IMR-90 (cell line): Measurements from ENCODE around the gene TSSC4. TPM values are rescaled to one million over a fixed set of nuclear protein-coding genes. Genes with fewer than 3 reads are reported as not detected.

ENCODE experiments used
- ATAC-seq: fragments of 200-7000 bp; cut with Tn5 transposase; 2 replicates; pipeline ENCODE4 v1.9.1; 2020; ENCODE audit warnings: low read depth, mild to moderate bottlenecking, moderate library complexity
- BruUV-seq: library from RNA; stranded (reverse); fragments of 400-500 nt; replicated peaks from 2 replicates; lab custom pipeline; 2021; lab: Mats Ljungman, UMichigan
- CTCF ChIA-PET: fragments of 300-600 bp; formaldehyde crosslinking; extraction: SDS; loops from one replicate; lab custom pipeline; 2021; ENCODE audit warnings: antibody characterized with exemption; lab: Yijun Ruan, JAX
- POLR2A ChIA-PET: fragments of 300-600 bp; sonication (Branson Sonifier 250); formaldehyde crosslinking; loops from one replicate; lab custom pipeline; 2022; ENCODE audit warnings: antibody characterized with exemption; ENCODE audit not compliant: unreplicated experiment; lab: Charles Lee
- DNase-seq: peaks from one replicate; pipeline ENCODE4 v3.0.0; 2013
- H2AFZ ChIP-seq: replicated peaks from 2 replicates; pipeline ENCODE3; 2013; ENCODE audit warnings: low read length, mild to moderate bottlenecking; ENCODE audit not compliant: poor library complexity
- H2AK5ac ChIP-seq: 2 replicates; pipeline ENCODE4 v1.6.1; 2013; ENCODE audit warnings: low read depth, low read length, inconsistent platforms
- H2AK9ac ChIP-seq: replicated peaks from 2 replicates; pipeline ENCODE3; 2013; ENCODE audit warnings: mild to moderate bottlenecking, low read depth, low read length, moderate library complexity; ENCODE audit not compliant: poor library complexity
- H2BK120ac ChIP-seq: 2 replicates; pipeline ENCODE4 v1.6.1; 2013; ENCODE audit warnings: low read depth, low read length, inconsistent platforms
- H2BK15ac ChIP-seq: 3 replicates; pipeline ENCODE4 v1.6.1; 2013; ENCODE audit warnings: low read depth, low read length, inconsistent platforms
- H2BK20ac ChIP-seq: 2 replicates; pipeline ENCODE4 v1.6.1; 2013; ENCODE audit warnings: low read depth, mild to moderate bottlenecking, inconsistent platforms, low read length, moderate library complexity
- H2BK5ac ChIP-seq: 2 replicates; pipeline ENCODE4 v1.6.1; 2013; ENCODE audit warnings: mild to moderate bottlenecking, low read depth, low read length, inconsistent platforms; ENCODE audit not compliant: poor library complexity, severe bottlenecking
- H3K14ac ChIP-seq: replicated peaks from 2 replicates; pipeline ENCODE4 v1.6.1; 2013; ENCODE audit warnings: low read depth, low read length, inconsistent platforms
- H3K18ac ChIP-seq: 2 replicates; pipeline ENCODE4 v1.6.1; 2013; ENCODE audit warnings: low read depth, low read length, control low read depth
- H3K23ac ChIP-seq: 2 replicates; pipeline ENCODE4 v1.6.1; 2013; ENCODE audit warnings: low read depth, low read length, inconsistent platforms
- H3K27ac ChIP-seq: 2 replicates; pipeline ENCODE4 v1.5.1; 2013; ENCODE audit warnings: mild to moderate bottlenecking, control low read depth, low read length; ENCODE audit not compliant: insufficient read depth
- H3K27me3 ChIP-seq: 2 replicates; pipeline ENCODE4 v1.6.1; 2013; ENCODE audit warnings: low read length; ENCODE audit not compliant: control insufficient read depth, insufficient read depth
- H3K36me3 ChIP-seq: 2 replicates; pipeline ENCODE4 v1.6.1; 2013; ENCODE audit warnings: low read length, mixed read lengths; ENCODE audit not compliant: control insufficient read depth, insufficient read depth
- H3K4ac ChIP-seq: 2 replicates; pipeline ENCODE4 v1.6.1; 2013; ENCODE audit warnings: low read depth, low read length, inconsistent platforms
- H3K4me1 ChIP-seq: 2 replicates; pipeline ENCODE4 v1.6.1; 2013; ENCODE audit warnings: low read length, mixed read lengths; ENCODE audit not compliant: control insufficient read depth, insufficient read depth
- H3K4me2 ChIP-seq: 2 replicates; pipeline ENCODE4 v1.6.1; 2013; ENCODE audit warnings: low read depth, mild to moderate bottlenecking, control low read depth, low read length, moderate library complexity
- H3K4me3 ChIP-seq: 2 replicates; pipeline ENCODE4 v1.5.1; 2013; ENCODE audit warnings: low read depth, mild to moderate bottlenecking, control low read depth, low read length, moderate library complexity; ENCODE audit not compliant: insufficient read depth
- H3K56ac ChIP-seq: 2 replicates; pipeline ENCODE4 v1.6.1; 2013; ENCODE audit warnings: low read length, inconsistent platforms; ENCODE audit not compliant: insufficient read depth; ENCODE audit errors: extremely low read depth
- H3K79me1 ChIP-seq, 2 experiments: 2 replicates each; pipeline ENCODE4 v1.6.1; 2013; ENCODE audit warnings: low read length in 2 of 2, inconsistent platforms in 1 of 2, low read depth in 1 of 2
- H3K9ac ChIP-seq: 2 replicates; pipeline ENCODE4 v1.6.1; 2013; ENCODE audit warnings: low read depth, low read length, control low read depth
- H3K9me1 ChIP-seq: 2 replicates; pipeline ENCODE4 v1.6.1; 2013; ENCODE audit warnings: low read length, inconsistent platforms; ENCODE audit not compliant: insufficient read depth
- H3K9me3 ChIP-seq: 2 replicates; pipeline ENCODE4 v1.6.1; 2013; ENCODE audit warnings: low read length; ENCODE audit not compliant: control insufficient read depth, insufficient read depth
- H4K20me1 ChIP-seq: 2 replicates; pipeline ENCODE4 v1.6.1; 2013; ENCODE audit warnings: low read length, inconsistent platforms; ENCODE audit not compliant: insufficient read depth
- H4K5ac ChIP-seq: 2 replicates; pipeline ENCODE4 v1.6.1; 2013; ENCODE audit warnings: mild to moderate bottlenecking, low read depth, low read length, control low read depth
- H4K8ac ChIP-seq, 2 experiments: 2 replicates each; pipeline ENCODE4 v1.6.1; 2013; ENCODE audit warnings: low read depth in 2 of 2, low read length in 2 of 2, control low read depth in 1 of 2, inconsistent platforms in 1 of 2
- H4K91ac ChIP-seq: 2 replicates; pipeline ENCODE4 v1.6.1; 2013; ENCODE audit warnings: low read depth, low read length, inconsistent platforms; ENCODE audit not compliant: insufficient read depth
- BHLHE40 ChIP-seq: fragments of 150-350 bp; IDR thresholded peaks from 2 replicates; pipeline ENCODE4 v1.6.1; 2016; ENCODE audit warnings: mild to moderate bottlenecking, low read depth, low read length
- CEBPB ChIP-seq: IDR thresholded peaks from 2 replicates; pipeline ENCODE4 v1.6.1; 2012; ENCODE audit warnings: low read depth, low read length, improper control_type of control experiment
- CHD1 ChIP-seq: IDR thresholded peaks from 2 replicates; pipeline ENCODE4 v1.6.1; 2012; ENCODE audit warnings: low read depth, low read length, improper control_type of control experiment
- CTCF ChIP-seq: conservative IDR thresholded peaks from 2 replicates; pipeline ENCODE4 v1.5.1; 2012; ENCODE audit warnings: mild to moderate bottlenecking, low read depth, low read length, improper control_type of control experiment
- ELK1 ChIP-seq: fragments of 150-350 bp; IDR thresholded peaks from 2 replicates; pipeline ENCODE4 v1.6.1; 2016; ENCODE audit warnings: low read depth, mild to moderate bottlenecking, low read length, moderate library complexity, borderline replicate concordance
- FOS ChIP-seq: fragments of 150-350 bp; IDR thresholded peaks from 2 replicates; pipeline ENCODE4 v1.6.1; 2016; ENCODE audit warnings: low read depth, low read length
- MAZ ChIP-seq: IDR thresholded peaks from 2 replicates; pipeline ENCODE4 v1.6.1; 2012; ENCODE audit warnings: low read depth, mild to moderate bottlenecking, low read length, improper control_type of control experiment, moderate library complexity, borderline replicate concordance
- MXI1 ChIP-seq: IDR thresholded peaks from 2 replicates; pipeline ENCODE4 v1.6.1; 2012; ENCODE audit warnings: low read depth, mild to moderate bottlenecking, low read length, moderate library complexity, borderline replicate concordance
- NFE2L2 ChIP-seq: fragments of 150-350 bp; IDR thresholded peaks from 2 replicates; pipeline ENCODE4 v1.6.1; 2016; ENCODE audit warnings: low read depth, mild to moderate bottlenecking, low read length
- POLR2A ChIP-seq: IDR thresholded peaks from 2 replicates; pipeline ENCODE4 v1.6.1; 2012; ENCODE audit warnings: mild to moderate bottlenecking, low read depth, low read length
- RCOR1 ChIP-seq: IDR thresholded peaks from 2 replicates; pipeline ENCODE4 v1.6.1; 2012; ENCODE audit warnings: mild to moderate bottlenecking, low read length, improper control_type of control experiment; ENCODE audit not compliant: insufficient replicate concordance
- RFX5 ChIP-seq: IDR thresholded peaks from 2 replicates; pipeline ENCODE4 v1.8.0; 2012; ENCODE audit warnings: low read depth, mild to moderate bottlenecking, low read length, moderate library complexity
- SMC3 ChIP-seq: fragments of 150-350 bp; IDR thresholded peaks from 2 replicates; pipeline ENCODE4 v1.6.1; 2016; ENCODE audit warnings: low read depth, mild to moderate bottlenecking, antibody characterized with exemption, low read length, moderate library complexity
- USF2 ChIP-seq: fragments of 150-350 bp; IDR thresholded peaks from 2 replicates; pipeline ENCODE4 v1.6.1; 2017; ENCODE audit warnings: mild to moderate bottlenecking, antibody characterized with exemption, low read length, low read depth
- WGBS, 2 experiments: methylation state at CpG; one replicate each; pipeline versions ENCODE4 v1.1.5 to v1.1.7; 2013; ENCODE audit warnings: missing lambda C conversion rate in 2 of 2; ENCODE audit not compliant: insufficient read length in 1 of 2; ENCODE audit errors: extremely low coverage in 2 of 2; 5-methylcytosine and 5-hydroxymethylcytosine counted together
- dilution Hi-C: fragments of 300-500 bp; cut with HindIII; formaldehyde crosslinking; loops from one replicate; pipeline ENCODE4 v1.14.3; 2018; ENCODE audit warnings: low sequenced_read_pairs; ENCODE audit not compliant: unreplicated experiment
- in situ Hi-C: fragments of 300-500 bp; cut with MboI; formaldehyde crosslinking; loops from 3 replicates; pipeline ENCODE4 v1.14.3; 2019; ENCODE audit warnings: low sequenced_read_pairs, inconsistent platforms, mixed read lengths
- intact Hi-C: fragments of 100-400 bp; cut with micrococcal nuclease; formaldehyde crosslinking; loops from 2 replicates; pipeline ENCODE4 v1.10.0; 2022
- polyA plus RNA-seq, 3 experiments: library from polyadenylated mRNA; depleted of rRNA; stranded (reverse); fragments of >200 nt; gene quantifications; 2 replicates each; pipeline ENCODE4 v1.2.3, GENCODE V29; 2012; ENCODE audit warnings: low replicate concordance in 1 of 3
- total RNA-seq: library from RNA; depleted of rRNA; stranded (reverse); fragments of >200 nt; gene quantifications from 2 replicates; pipeline ENCODE4 v1.2.3, GENCODE V29; 2012

The TSSC4 gene
- total and polyA plus RNA-seq, 2 of the 4 experiments (the other 2 are of a cell fraction): 34.9 to 40.0 TPM

GRCh38 chr11:2423157-2424025 lies 22.8 kb downstream of the TSSC4 start:
- intact Hi-C loops (no loop called here), in situ Hi-C loops (loop anchor here (10.0 kb wide), 1 partner anchor 471 kb away; no protein-coding TSS in a partner anchor)
- no TSS peak for BruUV-seq
- no peak for TF ChIP-seq POLR2A
- no peak for TF ChIP-seq BHLHE40
- TF ChIP-seq RFX5: no peak
- no peak for TF ChIP-seq MXI1
- no peak for TF ChIP-seq FOS
- no peak for TF ChIP-seq CEBPB
- TF ChIP-seq CHD1: no peak
- no peak for TF ChIP-seq ELK1
- TF ChIP-seq MAZ: no peak
- no peak for TF ChIP-seq RCOR1
- TF ChIP-seq USF2: no peak
- no peak for TF ChIP-seq CTCF
- TF ChIP-seq SMC3: no peak
- TF ChIP-seq NFE2L2: no peak

More at GRCh38 chr11:2423157-2424025, 22.8 kb downstream of the TSSC4 start:
- Histone ChIP-seq H3K9me3 (no peaks in the 10 kb centered on the region), H3K4ac (no peak overlapping the region), H3K27ac (no peak overlapping the region), H3K4me3 (no peak overlapping the region), H3K14ac (no peak overlapping the region), H3K36me3 (no peaks in the 10 kb centered on the region), H2AK9ac (no peak overlapping the region), H4K20me1 (no peaks in the 10 kb centered on the region), H4K5ac (no peak overlapping the region), H3K79me1 (no peaks in the 10 kb centered on the region), H3K9ac (no peak overlapping the region), H2BK5ac (no peak overlapping the region), H3K4me2 (no peak overlapping the region), H3K4me1 (no peaks in the 10 kb centered on the region), H4K91ac (no peak overlapping the region), H4K8ac (no peak overlapping the region), H3K23ac (no peak overlapping the region), H3K9me1 (no peaks in the 10 kb centered on the region), H3K27me3 (peaks cover 11% of the 10 kb centered on the region; the same call in 1 of the 2 replicates), H2AFZ (no peak overlapping the region), H2BK120ac (no peak overlapping the region), H2BK20ac (no peak overlapping the region), H2AK5ac (no peak overlapping the region), H3K56ac (no peak overlapping the region), H3K18ac (no peak overlapping the region), H2BK15ac (no peak overlapping the region)
- ATAC-seq: no peak
- WGBS, 2 experiments: 48% methylated on average over 6 of the region's 26 CpGs; no CpG with 5 or more reads in 1 of the 2 experiments
- dilution Hi-C loops: no loop called here
- ChIA-PET CTCF (interaction anchor here (1.1 kb wide), 1 partner anchor 109 kb away, joined by 3 read pairs; no protein-coding TSS in a partner anchor), POLR2A (no interaction called here)
- no peak for DNase-seq
